ENCODE results near the gene POLR3K. TPM values are rescaled to one million over a fixed set of nuclear protein-coding genes. Genes with fewer than 3 reads are reported as not detected.
A peak's percentile ranks its signal among the peaks of the same experiment; 100 is the strongest.

Gene POLR3K
- total RNA-seq, 1 experiment from 2014 or later, result 13.5 TPM

DNA sequence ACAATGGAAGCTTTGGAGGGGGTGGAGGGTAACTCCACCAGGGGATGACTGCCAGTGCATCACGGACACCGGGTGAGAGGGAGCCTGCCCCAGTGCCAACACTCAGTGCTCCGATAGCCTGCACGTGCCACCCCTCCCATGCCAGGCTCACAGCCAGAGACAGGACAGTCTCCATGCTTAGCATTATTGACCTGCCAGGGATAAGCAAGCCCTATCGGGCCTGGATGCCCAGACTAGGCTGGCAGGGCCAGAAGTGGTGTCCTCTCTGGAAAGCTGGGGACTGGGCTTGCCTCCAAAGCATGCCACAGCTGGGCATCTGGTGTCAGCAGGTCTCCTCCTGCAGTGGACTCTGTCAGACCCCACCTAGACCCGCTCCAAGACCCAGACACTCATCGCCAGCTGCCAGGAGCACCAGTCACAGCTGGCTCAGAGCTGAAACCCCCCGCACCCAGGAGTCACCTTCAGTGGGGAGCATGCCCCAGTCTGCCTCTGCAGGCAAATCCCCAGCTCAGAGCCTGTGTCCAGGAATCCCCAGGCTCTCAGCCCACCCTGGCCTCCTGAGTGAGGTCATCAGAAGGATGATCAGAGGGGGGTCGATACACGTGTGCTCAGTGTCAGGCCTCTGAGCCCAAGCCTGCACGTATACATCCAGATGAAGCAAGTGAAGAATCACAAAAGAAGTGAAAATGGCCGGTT, 20.8 kb upstream of the POLR3K start:
- Histone ChIP-seq H3K27me3 (ENCODE audit: control insufficient read depth, insufficient read depth, low read length) (no peaks in the 10 kb centered on the region), H3K36me3 (replicated peaks; ENCODE audit: control insufficient read depth, insufficient read depth, low read length) (no peaks in the 10 kb centered on the region), H3K4me3 (ENCODE audit: insufficient read depth, low read depth, low read length) (no peak overlapping the region)
- no peak for DNase-seq

DNA sequence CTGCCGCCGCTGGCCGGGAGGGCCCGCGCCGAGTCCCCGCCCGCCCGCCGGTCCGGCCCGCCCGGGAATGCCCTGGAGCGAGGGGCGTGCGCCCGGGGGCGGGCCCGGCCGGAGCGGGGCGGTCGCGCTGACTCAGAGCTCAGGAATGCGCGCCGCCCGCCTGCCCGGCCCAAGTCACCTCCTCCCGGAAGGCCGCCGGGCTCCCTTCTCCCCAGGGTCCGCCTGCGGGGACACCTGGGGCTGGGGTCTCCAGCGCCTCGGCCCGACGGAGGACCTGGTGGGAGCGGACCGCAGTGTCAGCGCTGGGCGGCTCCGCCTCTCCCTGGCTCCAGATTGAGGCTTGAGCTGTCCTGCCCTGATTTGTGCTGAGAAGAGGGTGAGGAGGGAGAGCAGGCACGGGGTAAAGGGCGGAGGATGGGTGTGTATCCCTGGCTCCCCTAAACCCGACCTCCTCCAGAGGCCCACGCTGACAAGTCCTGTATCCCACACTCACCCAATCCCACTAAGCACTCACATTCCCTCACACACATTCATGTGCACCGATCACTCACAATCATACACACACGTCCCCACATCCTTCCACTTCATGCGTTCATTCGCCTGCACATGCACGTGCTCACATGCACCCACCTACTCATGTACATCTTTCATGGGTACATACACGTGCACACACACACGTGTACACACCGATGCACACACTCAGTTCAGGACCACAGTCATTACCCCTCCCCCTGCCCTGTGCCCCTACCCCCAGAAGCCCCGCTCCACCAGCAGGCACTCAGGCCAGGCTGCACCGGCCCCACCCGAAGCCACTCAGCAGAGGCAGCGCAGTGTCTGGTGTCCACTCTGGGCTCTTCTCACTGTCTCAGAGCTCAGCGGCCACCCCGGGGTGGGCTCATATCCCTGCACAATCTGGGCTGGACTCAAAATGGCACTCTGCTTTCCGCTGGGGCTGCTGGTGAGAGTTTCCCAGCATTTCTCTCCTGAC, 19.4 kb upstream of the POLR3K start, which contains the start of gene RHBDF1:
Gene RHBDF1, minus strand, starts transcription at position 71 of the 988 bp plus-strand sequence. CDS start 7,616 bp downstream, outside the sequence.
- H3K4me3 ChIP-seq (ENCODE audit: insufficient read depth, low read depth, low read length), result peak within 1 kb of the TSS; percentile 73
- H3K36me3 ChIP-seq (replicated peaks; ENCODE audit: control insufficient read depth, insufficient read depth, low read length), result no peaks in the 10 kb centered on the region
- peak; percentile 99 for DNase-seq
- no peaks in the 10 kb centered on the region for H3K27me3 ChIP-seq (ENCODE audit: control insufficient read depth, insufficient read depth, low read length)

DNA sequence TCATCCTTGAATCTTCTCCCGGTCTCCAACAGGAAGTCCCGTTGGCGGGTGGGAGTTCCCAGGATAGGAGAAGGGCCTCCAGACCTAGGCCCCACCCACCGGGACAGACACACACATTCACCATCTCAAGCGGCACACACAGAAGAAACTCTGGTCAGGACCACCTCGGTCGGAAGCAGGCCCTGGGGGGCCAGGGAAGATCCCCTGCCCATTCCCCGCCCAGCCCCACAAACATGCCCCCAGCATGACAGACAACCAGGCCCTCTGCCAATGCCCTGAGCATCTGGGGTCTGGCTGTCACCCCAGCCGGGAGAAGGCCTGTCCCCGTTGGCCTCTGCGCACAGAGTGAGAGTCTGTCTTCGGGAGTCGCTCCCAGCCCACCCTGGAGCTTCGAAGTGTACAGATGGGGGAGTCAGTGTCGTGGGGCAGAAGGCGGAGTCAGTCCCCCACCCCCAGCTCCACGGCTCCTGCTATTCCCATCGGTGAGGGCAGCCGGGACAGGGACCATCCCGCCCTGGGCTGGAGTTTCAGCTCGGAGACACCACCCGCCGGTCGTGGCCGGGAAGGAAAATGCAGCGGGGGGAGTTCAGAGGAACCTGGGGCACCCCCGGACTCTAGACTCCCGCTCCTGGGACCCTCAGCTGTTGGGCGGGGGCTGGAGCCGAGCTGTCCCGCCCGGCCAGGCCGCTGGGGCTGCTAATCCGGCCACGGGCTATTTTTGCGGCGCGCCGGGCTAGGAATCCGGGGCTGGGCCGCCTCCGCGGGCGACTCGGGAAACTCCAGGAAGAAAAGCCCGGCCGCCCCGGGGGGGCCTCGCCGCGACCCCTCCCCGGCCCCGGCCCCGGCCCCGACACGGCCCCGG, 18.4 kb upstream of the POLR3K start:
- peak overlapping the region; percentile 73 for H3K4me3 ChIP-seq (ENCODE audit: insufficient read depth, low read depth, low read length)
- peak; percentile 94 for DNase-seq
- H3K36me3 ChIP-seq (replicated peaks; ENCODE audit: control insufficient read depth, insufficient read depth, low read length), result no peaks in the 10 kb centered on the region
- H3K27me3 ChIP-seq (ENCODE audit: control insufficient read depth, insufficient read depth, low read length), result no peaks in the 10 kb centered on the region

DNA sequence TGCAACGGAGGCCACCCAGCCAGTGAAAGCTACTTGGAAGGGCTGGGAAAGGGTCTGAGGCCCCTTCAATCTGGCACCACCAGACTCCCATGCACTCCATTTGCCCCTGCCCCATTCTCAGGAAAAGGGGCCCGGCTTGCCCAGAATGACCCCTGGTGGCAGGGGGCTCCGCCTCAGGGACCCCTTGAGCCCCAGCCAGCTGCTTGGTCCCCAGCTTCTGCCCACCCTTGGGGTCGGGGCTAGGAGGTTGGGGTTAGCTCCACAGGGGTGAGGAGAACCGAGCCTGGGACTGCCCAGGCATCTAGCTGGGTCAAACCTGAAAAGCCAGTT, 17.8 kb upstream of the POLR3K start:
- Histone ChIP-seq H3K36me3 (replicated peaks; ENCODE audit: control insufficient read depth, insufficient read depth, low read length) (no peaks in the 10 kb centered on the region), H3K27me3 (ENCODE audit: control insufficient read depth, insufficient read depth, low read length) (no peaks in the 10 kb centered on the region), H3K4me3 (ENCODE audit: insufficient read depth, low read depth, low read length) (peak overlapping the region; percentile 9; the same call in 1 of the 2 replicates)
- peak; percentile 82 for DNase-seq

DNA sequence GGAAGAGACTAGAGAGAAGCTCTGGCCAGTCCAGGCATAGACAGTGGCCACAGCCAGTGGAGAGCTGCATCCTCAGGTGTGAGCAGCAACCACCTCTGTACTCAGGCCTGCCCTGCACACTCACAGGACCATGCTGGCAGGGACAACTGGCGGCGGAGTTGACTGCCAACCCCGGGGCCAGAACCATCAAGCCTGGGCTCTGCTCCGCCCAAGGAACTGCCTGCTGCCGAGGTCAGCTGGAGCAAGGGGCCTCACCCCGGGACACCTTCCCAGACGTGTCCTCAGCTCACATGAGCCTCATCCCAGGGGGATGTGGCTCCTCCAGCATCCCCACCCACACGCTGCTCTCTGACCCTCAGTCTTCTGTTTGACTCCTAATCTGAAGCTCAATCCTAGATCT, 15.8 kb upstream of the POLR3K start:
- Histone ChIP-seq H3K36me3 (replicated peaks; ENCODE audit: control insufficient read depth, insufficient read depth, low read length) (peaks cover 1% of the 10 kb centered on the region), H3K4me3 (ENCODE audit: insufficient read depth, low read depth, low read length) (no peak overlapping the region), H3K27me3 (ENCODE audit: control insufficient read depth, insufficient read depth, low read length) (no peaks in the 10 kb centered on the region)
- DNase-seq, result no peak

DNA sequence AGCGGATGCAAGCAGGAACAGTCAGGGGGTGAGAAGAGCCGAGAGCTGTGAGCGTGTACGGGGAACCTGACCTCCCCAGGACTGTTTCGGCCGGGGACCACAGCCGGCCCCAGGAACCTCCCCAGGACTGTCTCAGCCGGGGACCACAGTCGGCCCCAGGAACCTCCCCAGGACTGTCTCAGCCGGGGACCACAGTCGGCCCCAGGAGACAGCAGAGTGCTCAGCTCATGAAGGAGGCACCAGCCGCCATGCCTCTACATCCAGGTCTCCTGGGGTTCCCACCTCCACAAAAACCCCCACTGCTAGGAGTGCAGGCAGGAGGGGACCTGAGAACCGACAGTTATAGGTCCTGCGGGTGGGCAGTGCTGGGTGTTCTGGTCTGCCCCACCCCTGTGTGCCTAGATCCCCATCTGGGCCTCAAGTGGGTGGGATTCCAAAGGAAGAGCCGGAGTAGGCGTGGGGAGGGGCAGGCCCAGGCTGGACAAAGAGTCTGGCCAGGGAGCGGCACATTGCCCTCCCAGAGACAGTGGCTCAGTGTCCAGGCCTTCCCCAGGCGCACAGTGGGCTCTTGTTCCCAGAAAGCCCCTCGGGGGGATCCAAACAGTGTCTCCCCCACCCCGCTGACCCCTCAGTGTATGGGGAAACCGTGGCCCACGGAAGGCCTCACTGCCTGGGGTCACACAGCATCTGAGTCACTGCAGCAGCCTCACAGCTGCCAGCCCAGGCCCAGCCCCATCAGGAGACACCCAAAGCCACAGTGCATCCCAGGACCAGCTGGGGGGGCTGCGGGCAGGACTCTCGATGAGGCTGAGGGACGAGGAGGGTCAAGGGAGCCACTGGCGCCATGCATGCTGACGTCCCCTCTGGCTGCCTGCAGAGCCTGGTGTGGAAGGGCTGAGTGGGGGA, 14.7 kb upstream of the POLR3K start:
- no peak for DNase-seq
- Histone ChIP-seq H3K36me3 (replicated peaks; ENCODE audit: control insufficient read depth, insufficient read depth, low read length) (peaks cover 7% of the 10 kb centered on the region), H3K27me3 (ENCODE audit: control insufficient read depth, insufficient read depth, low read length) (no peaks in the 10 kb centered on the region), H3K4me3 (ENCODE audit: insufficient read depth, low read depth, low read length) (no peak overlapping the region)

DNA sequence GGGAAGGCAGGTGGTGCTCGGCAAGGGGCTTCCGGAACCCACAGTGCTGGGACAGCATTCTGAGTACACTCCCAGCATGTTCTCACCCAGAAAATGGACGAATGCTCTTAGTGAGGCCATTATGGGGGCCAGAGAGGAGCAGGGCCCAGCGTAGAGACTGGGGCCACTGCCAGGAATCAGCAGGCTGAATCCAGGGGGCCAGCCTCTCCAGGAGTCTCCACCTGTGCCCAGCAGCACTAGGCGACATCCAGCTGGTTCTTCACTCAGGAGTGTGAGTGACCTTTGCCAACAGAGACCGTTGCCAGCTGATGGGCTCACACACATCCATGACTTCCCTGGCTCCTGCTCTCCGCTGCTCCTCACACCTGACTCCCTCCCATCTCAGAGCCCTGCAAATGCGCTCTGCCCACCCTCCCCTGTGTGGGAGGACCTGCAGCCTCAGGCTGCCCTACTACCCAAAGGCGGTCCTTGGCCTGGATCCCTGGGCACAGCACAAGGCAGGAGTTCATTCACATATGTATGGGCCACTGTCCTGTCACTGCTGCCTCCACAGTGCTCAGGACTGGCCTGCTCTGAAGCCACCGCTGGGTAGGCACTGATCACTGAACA, 13.9 kb upstream of the POLR3K start:
- Histone ChIP-seq H3K36me3 (replicated peaks; ENCODE audit: control insufficient read depth, insufficient read depth, low read length) (peaks cover 7% of the 10 kb centered on the region), H3K4me3 (ENCODE audit: insufficient read depth, low read depth, low read length) (no peak overlapping the region), H3K27me3 (ENCODE audit: control insufficient read depth, insufficient read depth, low read length) (no peaks in the 10 kb centered on the region)
- DNase-seq, result no peak

DNA sequence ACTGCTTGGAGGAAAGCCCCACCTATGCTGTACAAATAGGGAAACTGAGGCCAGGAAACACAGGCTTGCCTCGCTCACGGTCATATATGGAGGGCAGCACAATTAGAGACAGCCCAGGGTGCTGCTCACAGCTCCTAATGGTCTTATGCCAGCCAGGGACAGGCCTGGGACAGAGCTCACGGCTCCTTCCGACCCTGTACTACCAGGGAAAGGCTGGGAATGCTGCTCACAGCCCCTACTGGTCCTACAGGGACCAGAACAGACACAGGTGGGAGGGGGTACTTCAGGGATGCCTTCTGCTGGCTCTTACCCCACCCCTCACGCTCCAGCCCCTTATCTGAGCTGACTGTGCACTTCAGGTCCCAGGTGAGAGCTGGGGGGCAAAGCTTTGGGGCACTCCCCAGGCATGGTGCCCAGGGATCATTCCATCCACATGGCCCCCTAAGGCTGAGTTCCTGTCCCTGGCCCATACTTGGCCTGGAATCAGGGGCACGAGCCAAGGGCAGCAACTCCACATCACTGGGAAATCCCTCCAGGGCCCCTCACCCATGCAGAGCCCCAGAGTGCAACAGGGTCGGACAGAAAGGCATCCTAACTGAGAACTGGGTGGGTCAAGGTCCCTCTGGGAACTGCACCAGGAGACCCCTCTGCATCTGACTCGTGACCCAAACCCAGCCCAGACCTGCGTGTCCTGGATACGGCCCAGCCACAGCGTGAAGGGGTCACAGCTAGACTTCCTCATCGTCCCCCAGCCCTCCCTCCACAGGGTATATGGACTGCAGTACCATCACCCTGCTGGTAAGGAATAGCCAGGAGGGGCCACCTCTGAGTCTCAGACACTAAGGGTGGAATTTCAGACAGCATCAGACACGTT, 13.1 kb upstream of the POLR3K start:
- no peak for DNase-seq
- H3K4me3 ChIP-seq (ENCODE audit: insufficient read depth, low read depth, low read length), result no peak overlapping the region

DNA sequence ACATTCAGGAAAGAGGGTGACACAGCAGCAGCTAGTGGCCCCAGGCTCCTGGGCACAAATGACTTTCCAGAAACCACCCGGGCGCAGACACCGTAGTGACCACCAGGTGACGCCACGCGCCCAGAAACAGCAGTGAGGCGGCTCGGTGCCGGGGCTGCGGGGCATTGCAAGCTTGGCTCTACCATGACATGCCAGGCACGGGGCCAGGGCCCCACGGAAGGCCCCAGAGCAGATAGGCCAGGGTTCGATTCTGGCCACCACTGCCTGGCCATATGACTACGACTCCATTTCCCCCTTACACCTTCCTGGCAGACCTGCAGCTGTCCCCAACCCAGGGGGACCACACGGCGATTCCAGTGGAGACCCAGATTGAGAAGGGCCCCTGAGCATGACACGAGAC, 12.3 kb upstream of the POLR3K start:
- DNase-seq, result peak; percentile 96
- H3K36me3 ChIP-seq (replicated peaks; ENCODE audit: control insufficient read depth, insufficient read depth, low read length), result peaks cover 7% of the 10 kb centered on the region
- H3K4me3 ChIP-seq (ENCODE audit: insufficient read depth, low read depth, low read length), result no peak overlapping the region
- H3K27me3 ChIP-seq (ENCODE audit: control insufficient read depth, insufficient read depth, low read length), result no peaks in the 10 kb centered on the region

More for the DNA sequence above, 13.1 kb upstream of the POLR3K start:
- peaks cover 7% of the 10 kb centered on the region for H3K36me3 ChIP-seq (replicated peaks; ENCODE audit: control insufficient read depth, insufficient read depth, low read length)
- no peaks in the 10 kb centered on the region for H3K27me3 ChIP-seq (ENCODE audit: control insufficient read depth, insufficient read depth, low read length)

DNA sequence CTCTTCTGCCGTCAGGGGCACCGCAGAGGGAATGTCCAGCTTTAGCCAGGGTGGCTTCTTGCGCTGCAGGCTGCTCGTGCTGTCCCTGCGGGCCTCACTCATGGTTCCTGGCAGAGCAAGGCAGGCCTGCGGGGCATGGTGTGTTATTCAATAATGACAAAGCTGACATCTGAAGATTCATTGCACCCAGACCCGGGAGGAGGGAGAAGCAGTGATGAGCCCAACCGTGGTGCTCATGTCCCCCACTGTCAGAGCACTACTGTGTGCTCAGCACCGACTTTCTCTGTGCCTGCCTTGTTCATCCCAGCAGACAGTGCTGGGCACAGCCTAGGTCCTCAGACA, 11.5 kb upstream of the POLR3K start:
- Histone ChIP-seq H3K27me3 (ENCODE audit: control insufficient read depth, insufficient read depth, low read length) (no peaks in the 10 kb centered on the region), H3K4me3 (ENCODE audit: insufficient read depth, low read depth, low read length) (no peak overlapping the region), H3K36me3 (replicated peaks; ENCODE audit: control insufficient read depth, insufficient read depth, low read length) (peaks cover 8% of the 10 kb centered on the region)
- DNase-seq, result no peak

DNA sequence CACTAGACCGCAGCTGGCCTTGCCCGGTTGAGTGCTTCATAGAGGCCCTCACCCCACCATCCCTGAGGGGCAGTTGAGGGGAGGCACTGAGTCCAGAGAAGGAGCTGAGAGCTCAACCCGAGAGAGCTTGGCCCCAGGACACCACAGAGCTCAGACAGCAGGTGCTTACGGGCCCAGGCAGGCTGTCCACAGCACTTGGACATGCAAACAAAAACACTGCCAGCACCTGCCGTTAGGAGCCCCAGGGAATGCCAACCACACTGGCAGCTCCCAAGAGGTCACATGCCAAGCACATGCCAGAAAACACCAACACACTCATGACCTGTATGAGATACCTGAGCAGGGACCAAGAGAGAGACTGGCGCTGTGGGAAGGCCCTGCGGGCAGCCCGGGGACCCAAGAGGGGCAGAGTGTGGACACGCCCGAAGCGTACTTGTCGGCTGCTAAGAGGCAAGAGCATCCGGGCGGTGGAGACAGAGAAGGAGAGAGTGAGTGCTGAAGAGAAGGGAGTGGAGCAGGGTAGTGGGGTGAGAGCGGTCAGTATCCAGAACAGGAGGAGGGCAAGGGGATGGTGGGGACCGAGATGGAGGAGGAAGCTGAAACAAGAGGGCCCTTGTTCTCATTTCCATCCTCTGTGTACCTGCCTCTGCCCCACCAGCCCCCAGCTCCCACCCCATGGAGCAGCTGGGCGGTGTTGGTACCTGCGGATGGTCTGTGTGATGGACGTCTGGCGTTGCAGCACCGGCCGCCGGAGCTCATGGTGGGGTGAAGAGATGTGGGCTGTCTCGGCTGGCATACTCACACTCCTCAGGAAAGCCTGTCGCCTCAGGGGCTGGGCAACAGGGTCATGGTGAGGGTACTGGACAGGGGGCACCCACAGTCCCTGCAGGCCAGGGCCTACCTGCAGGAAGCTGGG, 10.8 kb upstream of the POLR3K start:
- DNase-seq, result no peak
- Histone ChIP-seq H3K27me3 (ENCODE audit: control insufficient read depth, insufficient read depth, low read length) (no peaks in the 10 kb centered on the region), H3K4me3 (ENCODE audit: insufficient read depth, low read depth, low read length) (no peak overlapping the region), H3K36me3 (replicated peaks; ENCODE audit: control insufficient read depth, insufficient read depth, low read length) (peaks cover 9% of the 10 kb centered on the region)

DNA sequence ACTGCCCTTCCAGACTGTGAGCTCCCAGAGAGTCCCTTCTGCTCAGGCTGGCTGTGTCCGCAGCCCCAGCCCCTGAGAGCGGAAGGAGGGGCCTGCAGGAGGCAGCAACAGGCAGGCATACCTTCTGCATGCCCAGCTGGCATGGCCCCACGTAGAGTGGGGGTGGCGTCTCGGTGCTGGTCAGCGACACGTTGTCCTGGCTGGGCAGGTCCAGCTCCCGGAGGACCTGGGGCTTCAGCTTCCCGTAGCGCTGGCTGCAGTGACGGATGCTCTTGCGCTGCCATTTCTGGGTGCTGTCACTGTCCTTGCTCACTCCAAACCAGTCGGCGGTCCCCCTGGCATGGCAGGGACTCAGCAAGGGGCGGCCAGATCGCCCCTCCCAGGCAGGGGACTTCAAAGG, 10.1 kb upstream of the POLR3K start:
- no peak overlapping the region for H3K4me3 ChIP-seq (ENCODE audit: insufficient read depth, low read depth, low read length)
- H3K36me3 ChIP-seq (replicated peaks; ENCODE audit: control insufficient read depth, insufficient read depth, low read length), result peaks cover 12% of the 10 kb centered on the region
- no peak for DNase-seq
- H3K27me3 ChIP-seq (ENCODE audit: control insufficient read depth, insufficient read depth, low read length), result no peaks in the 10 kb centered on the region
